ENCODE data around the gene CENPVL1.
A peak's percentile ranks its signal among the peaks of the same experiment; 100 is the strongest.
"Not testable (repeated sequence)": the region's sequence is repeated elsewhere in the genome, so short reads cannot be mapped to it uniquely, and the experiment has no call there.

Gene CENPVL1

GRCh38 chrX:51710277-51711164 lies at the start of gene CENPVL1:
Gene CENPVL1, plus strand, starts transcription at chrX:51710512. Its CDS starts 0 bp downstream, at chrX:51710512.
- DNase-seq (ENCODE audit: low read depth in 2 of 2) = not testable (repeated sequence)

GRCh38 chrX:51665981-51666380 lies 44.3 kb upstream of the CENPVL1 start:
- no peak for DNase-seq (ENCODE audit: low read depth in 2 of 2)

- not testable (repeated sequence) for DNase-seq (ENCODE audit: low read depth in 2 of 2)
Observed at GRCh38 chrX:51679689-51680433, 30.5 kb upstream of the CENPVL1 start.

GRCh38 chrX:51681808-51682719 lies 28.2 kb upstream of the CENPVL1 start:
- DNase-seq (ENCODE audit: low read depth in 2 of 2) = not testable (repeated sequence)

GRCh38 chrX:51682720-51683062 lies 27.6 kb upstream of the CENPVL1 start, which contains the start of gene CENPVL2:
Gene CENPVL2, minus strand, starts transcription at chrX:51682831. Its CDS starts 0 bp downstream, at chrX:51682831.
- not testable (repeated sequence) for DNase-seq (ENCODE audit: low read depth in 2 of 2)

- no peak for DNase-seq (ENCODE audit: low read depth in 2 of 2)
Observed at GRCh38 chrX:51694254-51694653, 16.1 kb upstream of the CENPVL1 start.

- no peak for DNase-seq (ENCODE audit: low read depth in 2 of 2)
Observed at GRCh38 chrX:51697397-51697796, 12.9 kb upstream of the CENPVL1 start.

- not testable (repeated sequence) for DNase-seq (ENCODE audit: low read depth in 2 of 2)
Observed at GRCh38 chrX:51712943-51713647, 2.8 kb downstream of the CENPVL1 start.

- DNase-seq (ENCODE audit: low read depth in 2 of 2) = no peak
Observed at GRCh38 chrX:51728202-51728601, 17.9 kb downstream of the CENPVL1 start.

GRCh38 chrX:51737091-51737490 lies 26.8 kb downstream of the CENPVL1 start:
- no peak for DNase-seq (ENCODE audit: low read depth in 2 of 2)

GRCh38 chrX:51742586-51742985 lies 32.3 kb downstream of the CENPVL1 start:
- DNase-seq (ENCODE audit: low read depth in 2 of 2) = no peak

GRCh38 chrX:51743179-51743957 lies 33.1 kb downstream of the CENPVL1 start, which contains the start of gene GSPT2:
Gene GSPT2, plus strand, starts transcription at chrX:51743442. Its CDS starts 185 bp downstream, at chrX:51743627.
- peak; percentile 37 to 49 for DNase-seq (ENCODE audit: low read depth in 2 of 2)

GRCh38 chrX:51747671-51748070 lies 37.4 kb downstream of the CENPVL1 start:
- no peak for DNase-seq (ENCODE audit: low read depth in 2 of 2)

GRCh38 chrX:51759055-51759839 lies 48.9 kb downstream of the CENPVL1 start:
- DNase-seq (ENCODE audit: low read depth in 2 of 2) = no peak

- DNase-seq (ENCODE audit: low read depth in 2 of 2) = no peak
Observed at GRCh38 chrX:51760657-51761056, 50.3 kb downstream of the CENPVL1 start.
